Thyroid gland (tissue), 4 donors: ENCODE results near the gene NRARP. TPM values are rescaled to one million over a fixed set of nuclear protein-coding genes. Genes with fewer than 3 reads are reported as not detected.

Source experiments
- DNase-seq, 2 donors: peaks; one replicate each; pipeline ENCODE4 v3.0.0-alpha.2; 2019
- H3K27ac ChIP-seq, 3 donors: fragments of 200-600 bp; sonication (generic); 1 replicate in 2 of 3; 2 replicates in 1 of 3; pipeline ENCODE4 v1.5.1; 2016 to 2019; ENCODE audit warnings: mild to moderate bottlenecking in 1 of 3, moderate library complexity in 1 of 3
- H3K27me3 ChIP-seq: fragments of 200-600 bp; sonication (generic); one replicate; pipeline ENCODE4 v1.5.1; 2019
- H3K36me3 ChIP-seq, 2 donors: fragments of 200-600 bp; sonication (generic); one replicate each; pipeline ENCODE4 v1.5.1; 2016 to 2019
- H3K4me1 ChIP-seq, 2 donors: fragments of 200-600 bp; sonication (generic); one replicate each; pipeline ENCODE4 v1.5.1; 2017 to 2019
- H3K4me3 ChIP-seq, 3 donors: fragments of 200-600 bp; sonication (generic); replicated peaks in 1 of 3; 1 replicate in 2 of 3; 2 replicates in 1 of 3; pipeline ENCODE4 v1.5.1; 2016; ENCODE audit warnings: mild to moderate bottlenecking in 1 of 3
- H3K9me3 ChIP-seq: fragments of 200-600 bp; sonication (generic); one replicate; pipeline ENCODE4 v1.5.1; 2017
- POLR2A ChIP-seq, 2 donors: fragments of 450-650 bp; IDR thresholded peaks; one replicate each; pipeline ENCODE4 v1.6.1; 2017; ENCODE audit warnings: antibody characterized with exemption in 2 of 2, mild to moderate bottlenecking in 2 of 2, moderate library complexity in 1 of 2
- WGBS, 2 donors: methylation state at CpG; one replicate each; pipeline ENCODE4 v1.1.5; 2017; 5-methylcytosine and 5-hydroxymethylcytosine counted together
- intact Hi-C: fragments of 100-400 bp; cut with DNase I; formaldehyde crosslinking; loops from one replicate; pipeline ENCODE4 v1.15.1; 2023
- total RNA-seq, 4 donors: library from RNA; depleted of rRNA; stranded (reverse); fragments of >200 nt; gene quantifications; one replicate each; pipeline ENCODE4 v1.2.3, GENCODE V29; 2016
- TF ChIP-seq, protein P1 (sequence below), 6 experiments: fragments of 200-600 bp in 3 of 6; fragments of 450-650 bp in 3 of 6; sonication (generic) in 3 of 6; IDR thresholded peaks; one replicate each; pipeline ENCODE4 v1.5.1; 2016 to 2019; ENCODE audit warnings: antibody characterized with exemption in 6 of 6, mild to moderate bottlenecking in 2 of 6, inconsistent platforms in 1 of 6, moderate library complexity in 1 of 6

The NRARP gene
- total RNA-seq, 4 donors from 2014 or later: 1.8 to 10.2 (median 6.8) TPM

DNA sequence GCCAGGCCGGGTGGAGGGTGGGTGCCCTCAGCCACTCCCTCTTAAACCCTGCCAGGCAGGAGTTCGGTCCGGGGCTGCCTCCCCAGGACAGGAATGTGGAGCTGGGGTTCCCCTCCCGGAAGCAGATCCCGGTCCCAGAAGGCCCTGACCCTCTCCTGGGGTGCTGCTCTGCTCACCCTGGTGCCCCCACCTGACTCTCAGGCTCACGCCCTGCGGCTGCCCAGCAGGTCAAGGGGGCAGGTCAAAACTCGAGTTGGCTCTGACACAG is 3.7 kb upstream of the NRARP start:
- Histone ChIP-seq H3K4me3 (no peak overlapping the region), H3K9me3 (no peaks in the 10 kb centered on the region), H3K27me3 (no peaks in the 10 kb centered on the region), H3K27ac (peak overlapping the region; percentile 49 to 71 (median 68)), H3K4me1 (peaks cover 26 to 51% of the 10 kb centered on the region in 2 donors), H3K36me3 (no peaks in the 10 kb centered on the region)
- no peak for DNase-seq
- intact Hi-C loops: loop anchor here (5.0 kb wide), 1 partner anchor 92 kb away; no protein-coding TSS in a partner anchor
- no peak for TF ChIP-seq POLR2A (IDR thresholded peaks at IDR 0.05)
- TF ChIP-seq, protein P1, sequence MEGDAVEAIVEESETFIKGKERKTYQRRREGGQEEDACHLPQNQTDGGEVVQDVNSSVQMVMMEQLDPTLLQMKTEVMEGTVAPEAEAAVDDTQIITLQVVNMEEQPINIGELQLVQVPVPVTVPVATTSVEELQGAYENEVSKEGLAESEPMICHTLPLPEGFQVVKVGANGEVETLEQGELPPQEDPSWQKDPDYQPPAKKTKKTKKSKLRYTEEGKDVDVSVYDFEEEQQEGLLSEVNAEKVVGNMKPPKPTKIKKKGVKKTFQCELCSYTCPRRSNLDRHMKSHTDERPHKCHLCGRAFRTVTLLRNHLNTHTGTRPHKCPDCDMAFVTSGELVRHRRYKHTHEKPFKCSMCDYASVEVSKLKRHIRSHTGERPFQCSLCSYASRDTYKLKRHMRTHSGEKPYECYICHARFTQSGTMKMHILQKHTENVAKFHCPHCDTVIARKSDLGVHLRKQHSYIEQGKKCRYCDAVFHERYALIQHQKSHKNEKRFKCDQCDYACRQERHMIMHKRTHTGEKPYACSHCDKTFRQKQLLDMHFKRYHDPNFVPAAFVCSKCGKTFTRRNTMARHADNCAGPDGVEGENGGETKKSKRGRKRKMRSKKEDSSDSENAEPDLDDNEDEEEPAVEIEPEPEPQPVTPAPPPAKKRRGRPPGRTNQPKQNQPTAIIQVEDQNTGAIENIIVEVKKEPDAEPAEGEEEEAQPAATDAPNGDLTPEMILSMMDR (IDR thresholded peaks at IDR 0.05): no peak
- WGBS, 2 donors: 17% methylated on average over 1 of the region's 8 CpGs; no CpG with 5 or more reads in 1 of the 2 donors

DNA sequence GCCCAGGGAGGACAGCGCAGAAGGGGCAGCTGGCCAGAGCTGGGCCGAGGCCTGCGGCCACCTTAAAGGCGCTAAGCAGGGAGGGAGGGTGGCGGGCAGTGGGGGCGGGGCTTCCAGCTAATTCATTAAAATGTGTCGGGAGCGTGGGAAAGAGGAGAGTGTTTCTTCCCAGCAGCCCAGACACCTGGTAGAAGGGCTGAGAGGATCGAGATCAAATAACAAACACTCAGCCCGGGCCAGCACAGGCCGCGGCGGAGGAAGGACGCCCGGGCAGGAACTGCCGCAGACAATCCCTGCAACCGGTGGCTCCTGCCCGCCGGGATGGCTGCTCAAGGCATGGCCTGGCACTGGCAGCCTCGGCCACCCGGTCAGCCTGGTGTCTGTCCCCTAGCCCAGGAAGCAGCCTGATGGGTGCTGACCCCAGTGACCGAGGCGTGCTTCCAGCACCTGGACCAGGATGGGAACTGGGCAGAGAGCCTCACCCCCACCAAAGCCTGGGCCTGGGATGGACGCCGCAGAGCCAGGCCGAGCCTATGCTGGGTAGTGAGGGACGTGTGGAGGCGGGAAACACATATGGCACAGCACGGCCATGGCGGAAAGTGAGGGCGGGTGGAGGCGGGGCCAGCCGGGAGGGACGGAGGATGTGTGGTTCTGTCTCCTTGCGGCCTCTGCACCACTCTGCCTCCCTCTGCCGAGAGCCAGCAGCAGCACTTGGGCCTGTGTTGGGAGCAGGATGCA is 3.2 kb upstream of the NRARP start:
- H3K27me3 ChIP-seq: no peaks in the 10 kb centered on the region
- 17 to 24% methylated on average over 23 to 28 of the region's 36 CpGs for WGBS, 2 donors
- no peaks in the 10 kb centered on the region for H3K36me3 ChIP-seq
- H3K9me3 ChIP-seq: no peaks in the 10 kb centered on the region
- peak overlapping the region; percentile 32 to 71 (median 68) for H3K27ac ChIP-seq
- H3K4me1 ChIP-seq: peaks cover 31 to 56% of the 10 kb centered on the region in 2 donors
- no peak overlapping the region for H3K4me3 ChIP-seq
- TF ChIP-seq, protein P1 (IDR thresholded peaks at IDR 0.05): no peak
- no peak for TF ChIP-seq POLR2A (IDR thresholded peaks at IDR 0.05)
- peak in 1 of 2 donors; percentile 27 for DNase-seq
- intact Hi-C loops: loop anchor here (5.0 kb wide), 1 partner anchor 92 kb away; no protein-coding TSS in a partner anchor

DNA sequence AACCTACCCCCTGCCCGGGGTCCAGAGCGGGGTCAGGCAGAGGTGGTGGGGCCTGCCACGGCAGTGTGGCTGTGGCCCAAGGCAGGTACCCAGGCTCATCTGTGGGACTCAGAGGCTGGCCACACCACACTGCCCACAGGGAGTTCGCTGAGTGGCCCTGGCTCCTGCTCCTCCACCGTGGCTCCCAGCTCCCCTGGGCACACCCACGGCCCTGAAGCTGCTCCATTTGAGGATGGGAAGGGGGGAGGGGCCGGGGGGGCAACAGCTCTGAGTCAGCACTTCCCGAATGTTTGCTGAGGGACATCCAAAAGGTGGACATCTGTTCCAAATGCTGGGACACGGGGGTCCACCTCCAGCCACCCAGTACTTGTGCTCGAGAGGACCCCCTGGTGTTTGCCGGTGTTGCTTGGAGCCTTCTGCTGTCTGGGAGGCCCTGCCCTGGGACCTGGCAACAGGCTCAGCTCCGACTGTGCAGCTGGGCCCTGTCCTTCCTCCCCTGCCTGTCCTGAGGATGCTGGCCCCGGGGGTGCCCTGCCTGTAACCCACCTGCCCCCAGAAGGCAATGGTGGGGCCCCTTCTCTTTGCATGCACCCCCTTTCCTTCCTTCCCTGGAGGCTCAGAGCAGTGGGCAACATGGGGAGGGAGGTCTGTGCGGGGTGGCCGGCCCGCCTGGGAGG is 2.5 kb upstream of the NRARP start:
- no peak for DNase-seq
- intact Hi-C loops: loop anchor here (5.0 kb wide), 1 partner anchor 93 kb away; no protein-coding TSS in a partner anchor
- Histone ChIP-seq H3K27ac (peak overlapping the region in 2 of 3 donors; percentile 28 to 71), H3K4me1 (peaks cover 37 to 60% of the 10 kb centered on the region in 2 donors), H3K27me3 (no peaks in the 10 kb centered on the region), H3K4me3 (no peak overlapping the region), H3K36me3 (no peaks in the 10 kb centered on the region), H3K9me3 (no peaks in the 10 kb centered on the region)
- 58 to 68% methylated on average over 6 to 12 of the region's 16 CpGs for WGBS, 2 donors
- TF ChIP-seq, protein P1 (IDR thresholded peaks at IDR 0.05): no peak
- no peak for TF ChIP-seq POLR2A (IDR thresholded peaks at IDR 0.05)

DNA sequence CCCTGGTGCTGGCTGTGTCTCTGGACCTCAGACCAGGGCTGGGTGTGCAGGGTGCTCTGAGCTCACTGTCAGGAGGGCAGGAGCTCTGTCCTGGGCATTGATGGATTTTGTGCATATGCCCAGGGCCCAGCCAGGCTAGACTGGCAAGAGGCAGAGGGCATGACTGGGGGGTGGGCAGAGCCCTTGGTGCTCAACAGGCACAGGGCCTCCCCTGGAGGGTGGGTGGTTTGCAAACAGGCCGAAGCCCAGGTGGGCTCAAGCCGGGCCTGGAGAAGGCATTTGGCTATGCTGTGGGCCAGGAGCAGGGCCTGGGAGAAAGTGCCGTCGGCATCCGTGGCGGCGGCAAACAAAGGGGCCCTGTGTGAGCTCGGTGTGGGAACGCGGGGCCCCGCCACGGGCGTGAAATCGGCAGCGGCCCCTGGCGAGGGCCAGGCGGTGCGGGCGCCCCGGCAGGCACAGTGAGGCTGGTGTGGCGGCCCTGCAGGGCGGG is 1.9 kb upstream of the NRARP start:
- Histone ChIP-seq H3K4me3 (no peak overlapping the region), H3K27ac (peak overlapping the region in 1 of 3 donors; percentile 71), H3K4me1 (peaks cover 41 to 60% of the 10 kb centered on the region in 2 donors), H3K27me3 (no peaks in the 10 kb centered on the region), H3K9me3 (no peaks in the 10 kb centered on the region), H3K36me3 (no peaks in the 10 kb centered on the region)
- WGBS, 2 donors: 85 to 100% methylated on average over 2 to 21 of the region's 22 CpGs
- DNase-seq: no peak
- intact Hi-C loops: no loop called here
- TF ChIP-seq, protein P1 (IDR thresholded peaks at IDR 0.05): no peak
- TF ChIP-seq POLR2A (IDR thresholded peaks at IDR 0.05): no peak
